Measurements from ENCODE around the gene LYRM4. TPM values are rescaled to one million over a fixed set of nuclear protein-coding genes. Genes with fewer than 3 reads are reported as not detected.

LYRM4 gene
- total and polyA plus RNA-seq, 9 of the 15 experiments (the other 6 are each of a cell fraction or from before 2014, with no cell fraction given): 24.2 to 69.4 (median 41.8) TPM

DNA sequence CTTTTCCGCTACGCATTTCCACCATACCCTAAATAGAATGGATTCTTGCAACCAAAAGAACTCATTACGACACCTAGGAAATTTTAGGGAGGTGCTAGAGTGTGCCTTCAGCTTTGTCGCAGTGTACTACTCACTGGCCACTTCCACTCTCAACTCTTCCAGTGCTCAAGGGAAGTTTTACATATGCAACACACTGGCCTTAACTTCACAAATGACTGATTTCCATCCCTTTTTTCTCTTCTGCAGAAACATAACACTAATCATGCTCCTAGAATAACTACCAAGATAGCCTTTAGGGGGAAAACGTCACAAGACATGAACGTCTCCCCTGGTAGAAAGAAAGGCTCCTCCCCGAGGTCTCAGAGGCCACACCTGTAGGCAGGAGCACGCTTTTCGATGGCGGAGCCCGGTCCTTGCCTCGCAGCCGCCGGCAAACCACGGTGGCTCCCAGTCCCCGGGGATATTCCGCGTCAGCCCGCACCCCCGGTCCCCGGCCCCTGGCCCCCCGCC is 584 bp downstream of the LYRM4 start (continued):
- TF ChIP-seq CBX2 (IDR thresholded peaks at IDR 0.05; ENCODE audit: insufficient read depth, low read length, poor library complexity, severe bottlenecking) (no peak), ZNF408 (CRISPR knock-in tag; IDR thresholded peaks at IDR 0.05; ENCODE audit: low read depth) (no peak), SMARCE1 (IDR thresholded peaks at IDR 0.05) (peak; percentile 14; the same call in 1 of the 2 replicates), NFYB (IDR thresholded peaks at IDR 0.05; ENCODE audit: extremely low read depth, insufficient read length) (no peak), MEF2A (IDR thresholded peaks at IDR 0.05; ENCODE audit: control insufficient read depth, low read depth, low read length) (no peak), ZNF436 (CRISPR knock-in tag; IDR thresholded peaks at IDR 0.05) (no peak), SMARCA5 (IDR thresholded peaks at IDR 0.05) (no peak), OTX1 (CRISPR knock-in tag; IDR thresholded peaks at IDR 0.05) (no peak), SMARCB1 (IDR thresholded peaks at IDR 0.05; ENCODE audit: insufficient read length, low read depth) (no peak), NUFIP1 (IDR thresholded peaks at IDR 0.05; ENCODE audit: partially characterized antibody) (no peak), HNRNPLL (IDR thresholded peaks at IDR 0.05; ENCODE audit: low read depth, low read length, poor library complexity, severe bottlenecking) (no peak), FOXP1 (CRISPR knock-in tag; IDR thresholded peaks at IDR 0.05) (no peak), KDM4B (IDR thresholded peaks at IDR 0.05; ENCODE audit: borderline replicate concordance in 2 of 2, low read depth in 1 of 2) (no peak), RHOXF2B (CRISPR knock-in tag; conservative IDR thresholded peaks at IDR 0.05) (no peak), LCOR (CRISPR knock-in tag; IDR thresholded peaks at IDR 0.05) (no peak), RCOR1 (IDR thresholded peaks at IDR 0.05; ENCODE audit: borderline replicate concordance in 1 of 2, low read depth in 2 of 2, low read length in 2 of 2) (0 out of 4 replicates have a peak, but pooled peaks of 1 of the 2 experiments have one; percentile 5), SNRNP70 (optimal IDR thresholded peaks at IDR 0.05; ENCODE audit: low read depth, low read length) (no peak), HMG20B (CRISPR knock-in tag; IDR thresholded peaks at IDR 0.05) (no peak), ZNF79 (CRISPR knock-in tag; IDR thresholded peaks at IDR 0.05; ENCODE audit: low read depth) (no peak)
- TF ChIP-seq, protein P1, sequence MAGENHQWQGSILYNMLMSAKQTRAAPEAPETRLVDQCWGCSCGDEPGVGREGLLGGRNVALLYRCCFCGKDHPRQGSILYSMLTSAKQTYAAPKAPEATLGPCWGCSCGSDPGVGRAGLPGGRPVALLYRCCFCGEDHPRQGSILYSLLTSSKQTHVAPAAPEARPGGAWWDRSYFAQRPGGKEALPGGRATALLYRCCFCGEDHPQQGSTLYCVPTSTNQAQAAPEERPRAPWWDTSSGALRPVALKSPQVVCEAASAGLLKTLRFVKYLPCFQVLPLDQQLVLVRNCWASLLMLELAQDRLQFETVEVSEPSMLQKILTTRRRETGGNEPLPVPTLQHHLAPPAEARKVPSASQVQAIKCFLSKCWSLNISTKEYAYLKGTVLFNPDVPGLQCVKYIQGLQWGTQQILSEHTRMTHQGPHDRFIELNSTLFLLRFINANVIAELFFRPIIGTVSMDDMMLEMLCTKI (IDR thresholded peaks at IDR 0.05; ENCODE audit: partially characterized antibody): no peak
- TF ChIP-seq, protein P2, sequence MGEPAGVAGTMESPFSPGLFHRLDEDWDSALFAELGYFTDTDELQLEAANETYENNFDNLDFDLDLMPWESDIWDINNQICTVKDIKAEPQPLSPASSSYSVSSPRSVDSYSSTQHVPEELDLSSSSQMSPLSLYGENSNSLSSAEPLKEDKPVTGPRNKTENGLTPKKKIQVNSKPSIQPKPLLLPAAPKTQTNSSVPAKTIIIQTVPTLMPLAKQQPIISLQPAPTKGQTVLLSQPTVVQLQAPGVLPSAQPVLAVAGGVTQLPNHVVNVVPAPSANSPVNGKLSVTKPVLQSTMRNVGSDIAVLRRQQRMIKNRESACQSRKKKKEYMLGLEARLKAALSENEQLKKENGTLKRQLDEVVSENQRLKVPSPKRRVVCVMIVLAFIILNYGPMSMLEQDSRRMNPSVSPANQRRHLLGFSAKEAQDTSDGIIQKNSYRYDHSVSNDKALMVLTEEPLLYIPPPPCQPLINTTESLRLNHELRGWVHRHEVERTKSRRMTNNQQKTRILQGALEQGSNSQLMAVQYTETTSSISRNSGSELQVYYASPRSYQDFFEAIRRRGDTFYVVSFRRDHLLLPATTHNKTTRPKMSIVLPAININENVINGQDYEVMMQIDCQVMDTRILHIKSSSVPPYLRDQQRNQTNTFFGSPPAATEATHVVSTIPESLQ (CRISPR knock-in tag; IDR thresholded peaks at IDR 0.05): no peak
- TF ChIP-seq, protein P3, sequence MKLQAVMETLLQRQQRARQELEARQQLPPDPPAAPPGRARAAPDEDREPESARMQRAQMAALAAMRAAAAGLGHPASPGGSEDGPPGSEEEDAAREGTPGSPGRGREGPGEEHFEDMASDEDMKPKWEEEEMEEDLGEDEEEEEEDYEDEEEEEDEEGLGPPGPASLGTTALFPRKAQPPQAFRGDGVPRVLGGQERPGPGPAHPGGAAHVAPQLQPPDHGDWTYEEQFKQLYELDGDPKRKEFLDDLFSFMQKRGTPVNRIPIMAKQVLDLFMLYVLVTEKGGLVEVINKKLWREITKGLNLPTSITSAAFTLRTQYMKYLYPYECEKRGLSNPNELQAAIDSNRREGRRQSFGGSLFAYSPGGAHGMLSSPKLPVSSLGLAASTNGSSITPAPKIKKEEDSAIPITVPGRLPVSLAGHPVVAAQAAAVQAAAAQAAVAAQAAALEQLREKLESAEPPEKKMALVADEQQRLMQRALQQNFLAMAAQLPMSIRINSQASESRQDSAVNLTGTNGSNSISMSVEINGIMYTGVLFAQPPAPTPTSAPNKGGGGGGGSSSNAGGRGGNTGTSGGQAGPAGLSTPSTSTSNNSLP (IDR thresholded peaks at IDR 0.05; ENCODE audit: borderline replicate concordance, low read depth, low read length): no peak
- TF ChIP-seq, protein P4, sequence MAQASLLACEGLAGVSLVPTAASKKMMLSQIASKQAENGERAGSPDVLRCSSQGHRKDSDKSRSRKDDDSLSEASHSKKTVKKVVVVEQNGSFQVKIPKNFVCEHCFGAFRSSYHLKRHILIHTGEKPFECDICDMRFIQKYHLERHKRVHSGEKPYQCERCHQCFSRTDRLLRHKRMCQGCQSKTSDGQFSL (CRISPR knock-in tag; IDR thresholded peaks at IDR 0.05): no peak
- TF ChIP-seq, protein P4 (tag; IDR thresholded peaks at IDR 0.05): no peak

Measured in K562 (cell line).